ENCODE measurements around the gene DROSHA. TPM values are rescaled to one million over a fixed set of nuclear protein-coding genes. Genes with fewer than 3 reads are reported as not detected.

DROSHA gene
- total and polyA plus RNA-seq, 2 experiments from 2014 or later: 25.3 to 40.8 TPM

GRCh38 chr5:31449962-31450361, 81.9 kb downstream of the DROSHA start:
- 100% methylated on average over 1 of the region's 1 CpG for WGBS (ENCODE audit: low lambda C conversion rate, missing lambda C conversion rate)
- H3K36me3 ChIP-seq (replicated peaks; ENCODE audit: insufficient read depth, low read depth): peaks cover 4% of the 10 kb centered on the region
- no peaks in the 10 kb centered on the region for H3K27me3 ChIP-seq
- H3K4me3 ChIP-seq: no peak overlapping the region
- H3K9me2 ChIP-seq (replicated peaks; ENCODE audit: insufficient read depth): no peaks in the 10 kb centered on the region
- no peak for DNase-seq (ENCODE audit: low spot score)
- H3K4me1 ChIP-seq (ENCODE audit: insufficient read depth): no peaks in the 10 kb centered on the region
- no peaks in the 10 kb centered on the region for H4K20me1 ChIP-seq (ENCODE audit: insufficient read depth, poor library complexity, severe bottlenecking)
- no peak overlapping the region for H2AFZ ChIP-seq
- no peak for TF ChIP-seq CTCF (IDR thresholded peaks at IDR 0.05; ENCODE audit: poor library complexity)
- TF ChIP-seq EZH2 (IDR thresholded peaks at IDR 0.05; ENCODE audit: borderline replicate concordance): no peak
- no peak for TF ChIP-seq EZH2phosphoT487 (IDR thresholded peaks at IDR 0.05; ENCODE audit: low read depth, severe bottlenecking, unreplicated experiment)
- H3K27ac ChIP-seq: no peak overlapping the region
- no peaks in the 10 kb centered on the region for H3K79me2 ChIP-seq
- H3K4me2 ChIP-seq: no peak overlapping the region
- no peaks in the 10 kb centered on the region for H3K9me3 ChIP-seq (ENCODE audit: low read depth)

GRCh38 chr5:31449174-31449573, 82.7 kb downstream of the DROSHA start:
- H3K4me2 ChIP-seq: no peak overlapping the region
- H3K27me3 ChIP-seq: no peaks in the 10 kb centered on the region
- no peaks in the 10 kb centered on the region for H3K9me3 ChIP-seq (ENCODE audit: low read depth)
- no peaks in the 10 kb centered on the region for H3K79me2 ChIP-seq
- H3K27ac ChIP-seq: no peak overlapping the region
- WGBS (ENCODE audit: low lambda C conversion rate, missing lambda C conversion rate): 99% methylated on average over 7 of the region's 7 CpGs
- no peak for TF ChIP-seq EZH2 (IDR thresholded peaks at IDR 0.05; ENCODE audit: borderline replicate concordance)
- TF ChIP-seq CTCF (IDR thresholded peaks at IDR 0.05; ENCODE audit: poor library complexity): no peak
- TF ChIP-seq EZH2phosphoT487 (IDR thresholded peaks at IDR 0.05; ENCODE audit: low read depth, severe bottlenecking, unreplicated experiment): no peak
- H3K9me2 ChIP-seq (replicated peaks; ENCODE audit: insufficient read depth): no peaks in the 10 kb centered on the region
- no peak for DNase-seq (ENCODE audit: low spot score)
- no peaks in the 10 kb centered on the region for H3K4me1 ChIP-seq (ENCODE audit: insufficient read depth)
- no peaks in the 10 kb centered on the region for H4K20me1 ChIP-seq (ENCODE audit: insufficient read depth, poor library complexity, severe bottlenecking)
- no peak overlapping the region for H3K4me3 ChIP-seq
- H3K36me3 ChIP-seq (replicated peaks; ENCODE audit: insufficient read depth, low read depth): peaks cover 4% of the 10 kb centered on the region
- no peak overlapping the region for H2AFZ ChIP-seq

GRCh38 chr5:31445041-31445600, 86.8 kb downstream of the DROSHA start:
- H3K36me3 ChIP-seq (replicated peaks; ENCODE audit: insufficient read depth, low read depth): peaks cover 4% of the 10 kb centered on the region
- no peaks in the 10 kb centered on the region for H3K79me2 ChIP-seq
- H3K4me1 ChIP-seq (ENCODE audit: insufficient read depth): no peaks in the 10 kb centered on the region
- H3K9me2 ChIP-seq (replicated peaks; ENCODE audit: insufficient read depth): no peaks in the 10 kb centered on the region
- 80% methylated on average over 4 of the region's 4 CpGs for WGBS (ENCODE audit: low lambda C conversion rate, missing lambda C conversion rate)
- H3K4me3 ChIP-seq: no peak overlapping the region
- no peaks in the 10 kb centered on the region for H3K9me3 ChIP-seq (ENCODE audit: low read depth)
- no peak for DNase-seq (ENCODE audit: low spot score)
- H4K20me1 ChIP-seq (ENCODE audit: insufficient read depth, poor library complexity, severe bottlenecking): no peaks in the 10 kb centered on the region
- H2AFZ ChIP-seq: no peak overlapping the region
- no peak overlapping the region for H3K4me2 ChIP-seq
- no peak overlapping the region for H3K27ac ChIP-seq
- no peaks in the 10 kb centered on the region for H3K27me3 ChIP-seq
- no peak for TF ChIP-seq EZH2phosphoT487 (IDR thresholded peaks at IDR 0.05; ENCODE audit: low read depth, severe bottlenecking, unreplicated experiment)
- no peak for TF ChIP-seq EZH2 (IDR thresholded peaks at IDR 0.05; ENCODE audit: borderline replicate concordance)
- TF ChIP-seq CTCF (IDR thresholded peaks at IDR 0.05; ENCODE audit: poor library complexity): no peak

All from hepatocyte (in vitro differentiated cells).